HepG2 (cell line): ENCODE measurements around the gene TGM1. TPM values are rescaled to one million over a fixed set of nuclear protein-coding genes. Genes with fewer than 3 reads are reported as not detected.
A peak's percentile ranks its signal among the peaks of the same experiment; 100 is the strongest.

Experiments used
- FOXK2 ChIP-seq: fragments of 450-650 bp; IDR thresholded peaks from 2 replicates; pipeline ENCODE4 v1.6.1; 2016
- GPN1 ChIP-seq: sonication (generic); formaldehyde crosslinking; IDR thresholded peaks from 2 replicates; pipeline ENCODE4 v1.5.1; 2020; ENCODE audit warnings: missing genetic modification reagents, borderline replicate concordance
- HMGA1 ChIP-seq: sonication (generic); formaldehyde crosslinking; conservative IDR thresholded peaks from 2 replicates; pipeline ENCODE4 v1.4.0; 2020; ENCODE audit warnings: missing genetic modification reagents
- HNF4G ChIP-seq, 2 experiments: sonication (generic) in 1 of 2; formaldehyde crosslinking in 1 of 2; IDR thresholded peaks; 2 replicates each; pipeline versions ENCODE4 v1.4.0 to v1.6.1; 2011 to 2020; ENCODE audit warnings: borderline replicate concordance in 2 of 2, low read depth in 2 of 2, mild to moderate bottlenecking in 2 of 2, low read length in 1 of 2, missing genetic modification reagents in 1 of 2, moderate library complexity in 1 of 2
- KDM3A ChIP-seq: IDR thresholded peaks from 2 replicates; pipeline ENCODE4 v1.6.1; 2018; ENCODE audit warnings: low read depth, missing compliant biosample characterization
- MYC ChIP-seq: sonication (generic); formaldehyde crosslinking; IDR thresholded peaks from 2 replicates; pipeline ENCODE4 v1.9.0; 2021; ENCODE audit warnings: missing genetic modification reagents, borderline replicate concordance
- NFYB ChIP-seq: sonication (generic); formaldehyde crosslinking; IDR thresholded peaks from 2 replicates; pipeline ENCODE4 v1.4.0; 2020; ENCODE audit warnings: missing genetic modification reagents
- ONECUT2 ChIP-seq: sonication (generic); formaldehyde crosslinking; IDR thresholded peaks from 2 replicates; pipeline ENCODE4 v1.4.0; 2020; ENCODE audit warnings: missing genetic modification reagents
- PAWR ChIP-seq: sonication (generic); formaldehyde crosslinking; IDR thresholded peaks from 2 replicates; pipeline ENCODE4 v1.4.0; 2020; ENCODE audit warnings: missing genetic modification reagents, mild to moderate bottlenecking, borderline replicate concordance
- PTBP1 ChIP-seq: fragments of 200-400 bp; formaldehyde crosslinking; IDR thresholded peaks from 2 replicates; pipeline ENCODE4 v1.6.1; 2018; ENCODE audit warnings: low read length, low read depth; ENCODE audit not compliant: poor library complexity, severe bottlenecking
- SNAI1 ChIP-seq: sonication (generic); formaldehyde crosslinking; IDR thresholded peaks from 2 replicates; pipeline ENCODE4 v1.5.0; 2020; ENCODE audit warnings: mild to moderate bottlenecking, missing genetic modification reagents, borderline replicate concordance
- ZNF335 ChIP-seq: sonication (generic); formaldehyde crosslinking; IDR thresholded peaks from 2 replicates; pipeline ENCODE4 v1.4.0; 2020; ENCODE audit warnings: missing genetic modification reagents
- ZNF556 ChIP-seq: sonication (generic); formaldehyde crosslinking; IDR thresholded peaks from 2 replicates; pipeline ENCODE4 v1.4.0; 2020; ENCODE audit warnings: mild to moderate bottlenecking, missing genetic modification reagents, borderline replicate concordance
- polyA plus RNA-seq, 8 experiments: library from polyadenylated mRNA; depleted of rRNA in 3 of 8; stranded (reverse) in 7 of 8; unstranded in 1 of 8; fragments of >200 nt; fragmentation: Illumina TruSeq in 4 of 8; extraction: Trizol in 4 of 8; gene quantifications; 2 replicates each; pipeline versions ENCODE4 v1.2.1 to v1.2.3, GENCODE V29; 2011 to 2016; ENCODE audit warnings: low read depth in 4 of 8, missing spikeins in 1 of 8, mixed read lengths in 1 of 8; ENCODE audit not compliant: insufficient read depth in 1 of 8
- total RNA-seq, 5 experiments: library from RNA; depleted of rRNA; stranded (reverse); fragments of >200 nt; fragmentation: Illumina TruSeq; extraction: Trizol; gene quantifications; 2 replicates each; pipeline ENCODE4 v1.2.3, GENCODE V29; 2016; ENCODE audit warnings: low read depth in 1 of 5
- TF ChIP-seq, protein P1 (sequence below): sonication (generic); formaldehyde crosslinking; IDR thresholded peaks from 2 replicates; pipeline ENCODE4 v1.4.0; 2020; ENCODE audit warnings: missing genetic modification reagents
- TF ChIP-seq, protein P2 (sequence below): sonication (generic); formaldehyde crosslinking; IDR thresholded peaks from 2 replicates; pipeline ENCODE4 v1.4.0; 2020; ENCODE audit warnings: missing genetic modification reagents
- TF ChIP-seq, protein P3 (sequence below): sonication (generic); formaldehyde crosslinking; IDR thresholded peaks from 2 replicates; pipeline ENCODE4 v1.4.0; 2020; ENCODE audit warnings: missing genetic modification reagents
- TF ChIP-seq, protein P4 (sequence below): sonication (generic); formaldehyde crosslinking; IDR thresholded peaks from 2 replicates; pipeline ENCODE4 v1.8.1; 2023; ENCODE audit warnings: missing genetic modification reagents, mild to moderate bottlenecking, borderline replicate concordance
- TF ChIP-seq, protein P5 (sequence below): sonication (generic); formaldehyde crosslinking; IDR thresholded peaks from 2 replicates; pipeline ENCODE4 v1.5.0; 2020; ENCODE audit warnings: mild to moderate bottlenecking, missing genetic modification reagents
- TF ChIP-seq, protein P6 (sequence below): sonication (generic); formaldehyde crosslinking; IDR thresholded peaks from 2 replicates; pipeline ENCODE4 v1.5.0; 2020; ENCODE audit warnings: missing genetic modification reagents

Gene TGM1
- total and polyA plus RNA-seq, 2 of the 13 experiments (the other 11 are each of a cell fraction or from before 2014, with no cell fraction given) = 3.2 to 10.6 TPM

DNA sequence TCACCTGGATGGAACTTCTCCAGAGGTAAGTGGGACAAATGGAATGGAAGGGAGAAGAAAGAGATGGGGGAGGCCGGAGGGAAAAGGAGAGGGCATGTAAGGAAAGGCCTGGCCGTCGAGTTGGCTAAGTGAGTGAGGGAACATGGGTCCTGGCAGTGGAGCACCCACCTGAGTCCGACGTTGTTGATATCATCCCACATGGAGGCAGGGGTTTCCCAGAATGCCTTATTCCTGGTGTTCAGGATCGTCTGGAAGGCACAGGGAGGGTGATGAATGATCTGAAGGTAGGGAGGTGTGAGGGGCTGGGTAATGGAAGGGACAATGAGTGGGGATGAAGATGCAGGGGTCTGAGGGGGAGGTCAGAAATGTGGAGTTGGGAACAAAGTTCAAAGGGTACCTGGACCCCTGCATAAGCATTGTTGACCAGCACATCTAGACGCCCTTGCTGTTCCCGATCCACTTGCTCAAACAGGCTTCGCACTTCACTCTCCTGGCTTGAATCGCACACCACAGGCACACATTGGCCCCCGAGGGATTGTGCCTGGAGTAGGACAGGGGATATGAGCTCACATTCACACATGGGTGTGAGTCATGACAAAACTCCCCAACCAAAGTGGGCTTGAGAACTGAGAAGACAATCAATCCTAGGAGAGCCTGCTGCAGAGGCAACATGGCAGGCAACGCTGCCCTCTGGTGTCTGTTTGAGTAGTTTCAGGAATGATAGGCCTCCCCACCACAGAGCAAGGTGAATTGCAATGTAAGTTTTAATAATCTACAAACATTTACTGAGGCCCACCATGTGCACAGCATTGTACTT is 33.6 kb upstream of the TGM1 start (continued):
- no peak for TF ChIP-seq SNAI1 (CRISPR knock-in tag)
- no peak for TF ChIP-seq PAWR (CRISPR knock-in tag)
- no peak for TF ChIP-seq HNF4G (IDR thresholded peaks at IDR 0.05; ENCODE audit: borderline replicate concordance, low read depth, low read length)
- no peak for TF ChIP-seq HNF4G (CRISPR knock-in tag; IDR thresholded peaks at IDR 0.05; ENCODE audit: borderline replicate concordance, low read depth)
- TF ChIP-seq, protein P1, sequence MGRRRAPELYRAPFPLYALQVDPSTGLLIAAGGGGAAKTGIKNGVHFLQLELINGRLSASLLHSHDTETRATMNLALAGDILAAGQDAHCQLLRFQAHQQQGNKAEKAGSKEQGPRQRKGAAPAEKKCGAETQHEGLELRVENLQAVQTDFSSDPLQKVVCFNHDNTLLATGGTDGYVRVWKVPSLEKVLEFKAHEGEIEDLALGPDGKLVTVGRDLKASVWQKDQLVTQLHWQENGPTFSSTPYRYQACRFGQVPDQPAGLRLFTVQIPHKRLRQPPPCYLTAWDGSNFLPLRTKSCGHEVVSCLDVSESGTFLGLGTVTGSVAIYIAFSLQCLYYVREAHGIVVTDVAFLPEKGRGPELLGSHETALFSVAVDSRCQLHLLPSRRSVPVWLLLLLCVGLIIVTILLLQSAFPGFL (CRISPR knock-in tag) = no peak
- TF ChIP-seq, protein P2, sequence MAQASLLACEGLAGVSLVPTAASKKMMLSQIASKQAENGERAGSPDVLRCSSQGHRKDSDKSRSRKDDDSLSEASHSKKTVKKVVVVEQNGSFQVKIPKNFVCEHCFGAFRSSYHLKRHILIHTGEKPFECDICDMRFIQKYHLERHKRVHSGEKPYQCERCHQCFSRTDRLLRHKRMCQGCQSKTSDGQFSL (CRISPR knock-in tag) = no peak
- 0 out of 2 replicates have a peak, but pooled peaks have one; percentile 21 for TF ChIP-seq NFYB
- TF ChIP-seq ZNF335 (CRISPR knock-in tag) = no peak
- TF ChIP-seq ONECUT2 (CRISPR knock-in tag) = no peak
- no peak for TF ChIP-seq HMGA1 (CRISPR knock-in tag)
- TF ChIP-seq, protein P3, sequence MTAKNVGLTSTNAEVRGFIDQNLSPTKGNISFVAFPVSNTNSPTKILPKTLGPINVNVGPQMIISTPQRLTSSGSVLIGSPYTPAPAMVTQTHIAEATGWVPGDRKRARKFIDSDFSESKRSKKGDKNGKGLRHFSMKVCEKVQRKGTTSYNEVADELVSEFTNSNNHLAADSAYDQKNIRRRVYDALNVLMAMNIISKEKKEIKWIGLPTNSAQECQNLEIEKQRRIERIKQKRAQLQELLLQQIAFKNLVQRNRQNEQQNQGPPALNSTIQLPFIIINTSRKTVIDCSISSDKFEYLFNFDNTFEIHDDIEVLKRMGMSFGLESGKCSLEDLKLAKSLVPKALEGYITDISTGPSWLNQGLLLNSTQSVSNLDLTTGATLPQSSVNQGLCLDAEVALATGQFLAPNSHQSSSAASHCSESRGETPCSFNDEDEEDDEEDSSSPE (CRISPR knock-in tag) = no peak; the same call in 1 of the 2 replicates
- TF ChIP-seq PTBP1 = no peak
- no peak; the same call in 1 of the 2 replicates for TF ChIP-seq MYC (CRISPR knock-in tag)
- TF ChIP-seq, protein P4, sequence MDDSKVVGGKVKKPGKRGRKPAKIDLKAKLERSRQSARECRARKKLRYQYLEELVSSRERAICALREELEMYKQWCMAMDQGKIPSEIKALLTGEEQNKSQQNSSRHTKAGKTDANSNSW (CRISPR knock-in tag) = 0 out of 2 replicates have a peak, but pooled peaks have one; percentile 13
- TF ChIP-seq, protein P5, sequence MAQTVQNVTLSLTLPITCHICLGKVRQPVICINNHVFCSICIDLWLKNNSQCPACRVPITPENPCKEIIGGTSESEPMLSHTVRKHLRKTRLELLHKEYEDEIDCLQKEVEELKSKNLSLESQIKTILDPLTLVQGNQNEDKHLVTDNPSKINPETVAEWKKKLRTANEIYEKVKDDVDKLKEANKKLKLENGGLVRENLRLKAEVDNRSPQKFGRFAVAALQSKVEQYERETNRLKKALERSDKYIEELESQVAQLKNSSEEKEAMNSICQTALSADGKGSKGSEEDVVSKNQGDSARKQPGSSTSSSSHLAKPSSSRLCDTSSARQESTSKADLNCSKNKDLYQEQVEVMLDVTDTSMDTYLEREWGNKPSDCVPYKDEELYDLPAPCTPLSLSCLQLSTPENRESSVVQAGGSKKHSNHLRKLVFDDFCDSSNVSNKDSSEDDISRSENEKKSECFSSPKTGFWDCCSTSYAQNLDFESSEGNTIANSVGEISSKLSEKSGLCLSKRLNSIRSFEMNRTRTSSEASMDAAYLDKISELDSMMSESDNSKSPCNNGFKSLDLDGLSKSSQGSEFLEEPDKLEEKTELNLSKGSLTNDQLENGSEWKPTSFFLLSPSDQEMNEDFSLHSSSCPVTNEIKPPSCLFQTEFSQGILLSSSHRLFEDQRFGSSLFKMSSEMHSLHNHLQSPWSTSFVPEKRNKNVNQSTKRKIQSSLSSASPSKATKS (CRISPR knock-in tag) = no peak
- TF ChIP-seq FOXK2 = no peak
- TF ChIP-seq, protein P6, sequence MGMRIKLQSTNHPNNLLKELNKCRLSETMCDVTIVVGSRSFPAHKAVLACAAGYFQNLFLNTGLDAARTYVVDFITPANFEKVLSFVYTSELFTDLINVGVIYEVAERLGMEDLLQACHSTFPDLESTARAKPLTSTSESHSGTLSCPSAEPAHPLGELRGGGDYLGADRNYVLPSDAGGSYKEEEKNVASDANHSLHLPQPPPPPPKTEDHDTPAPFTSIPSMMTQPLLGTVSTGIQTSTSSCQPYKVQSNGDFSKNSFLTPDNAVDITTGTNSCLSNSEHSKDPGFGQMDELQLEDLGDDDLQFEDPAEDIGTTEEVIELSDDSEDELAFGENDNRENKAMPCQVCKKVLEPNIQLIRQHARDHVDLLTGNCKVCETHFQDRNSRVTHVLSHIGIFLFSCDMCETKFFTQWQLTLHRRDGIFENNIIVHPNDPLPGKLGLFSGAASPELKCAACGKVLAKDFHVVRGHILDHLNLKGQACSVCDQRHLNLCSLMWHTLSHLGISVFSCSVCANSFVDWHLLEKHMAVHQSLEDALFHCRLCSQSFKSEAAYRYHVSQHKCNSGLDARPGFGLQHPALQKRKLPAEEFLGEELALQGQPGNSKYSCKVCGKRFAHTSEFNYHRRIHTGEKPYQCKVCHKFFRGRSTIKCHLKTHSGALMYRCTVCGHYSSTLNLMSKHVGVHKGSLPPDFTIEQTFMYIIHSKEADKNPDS (CRISPR knock-in tag) = no peak
- peak; percentile 79; the same call in 1 of the 2 replicates for TF ChIP-seq ZNF556 (CRISPR knock-in tag)
- 0 out of 2 replicates have a peak, but pooled peaks have one; percentile 49 for TF ChIP-seq KDM3A (CRISPR knock-in tag)
- no peak for TF ChIP-seq GPN1 (CRISPR knock-in tag)
